Hepatocyte (in vitro differentiated cells): ENCODE measurements around the gene AGBL1. TPM values are rescaled to one million over a fixed set of nuclear protein-coding genes. Genes with fewer than 3 reads are reported as not detected.

Experiments used
- DNase-seq: peaks from one replicate; pipeline ENCODE4 v3.0.0-alpha.2; 2016; ENCODE audit warnings: low spot score
- H2AFZ ChIP-seq: fragments of 200-600 bp; sonication (generic); 2 replicates; pipeline ENCODE4 v1.6.0; 2016; ENCODE audit warnings: antibody characterized with exemption, mild to moderate bottlenecking
- H3K27ac ChIP-seq: fragments of 200-600 bp; sonication (generic); 2 replicates; pipeline ENCODE4 v1.5.1; 2016; ENCODE audit warnings: mild to moderate bottlenecking
- H3K27me3 ChIP-seq: fragments of 200-600 bp; sonication (generic); 2 replicates; pipeline ENCODE4 v1.6.1; 2016
- H3K36me3 ChIP-seq: fragments of 200-600 bp; sonication (generic); replicated peaks from 2 replicates; pipeline ENCODE4 v1.5.1; 2016; ENCODE audit warnings: low read depth; ENCODE audit not compliant: insufficient read depth
- H3K4me1 ChIP-seq: fragments of 200-600 bp; sonication (generic); 2 replicates; pipeline ENCODE4 v1.5.1; 2016; ENCODE audit warnings: mild to moderate bottlenecking, moderate library complexity; ENCODE audit not compliant: insufficient read depth
- H3K4me2 ChIP-seq: fragments of 200-600 bp; sonication (generic); 2 replicates; pipeline ENCODE4 v1.6.0; 2016
- H3K4me3 ChIP-seq: fragments of 200-600 bp; sonication (generic); 2 replicates; pipeline ENCODE4 v1.5.1; 2016; ENCODE audit warnings: mild to moderate bottlenecking
- H3K79me2 ChIP-seq: fragments of 200-600 bp; sonication (generic); 2 replicates; pipeline ENCODE4 v1.6.0; 2017; ENCODE audit warnings: mild to moderate bottlenecking
- H3K9me2 ChIP-seq: fragments of 200-600 bp; sonication (generic); replicated peaks from 2 replicates; pipeline ENCODE4 v1.6.0; 2017; ENCODE audit warnings: mild to moderate bottlenecking; ENCODE audit not compliant: insufficient read depth
- H3K9me3 ChIP-seq: fragments of 200-600 bp; sonication (generic); 2 replicates; pipeline ENCODE4 v1.5.1; 2016; ENCODE audit warnings: low read depth, mild to moderate bottlenecking
- H4K20me1 ChIP-seq: fragments of 200-600 bp; sonication (generic); 2 replicates; pipeline ENCODE4 v1.6.0; 2016; ENCODE audit warnings: mild to moderate bottlenecking; ENCODE audit not compliant: insufficient read depth, poor library complexity, severe bottlenecking
- CTCF ChIP-seq: fragments of 200-600 bp; sonication (generic); IDR thresholded peaks from 2 replicates; pipeline ENCODE4 v1.5.1; 2016; ENCODE audit warnings: antibody characterized with exemption, mild to moderate bottlenecking; ENCODE audit not compliant: poor library complexity
- EZH2 ChIP-seq: fragments of 200-600 bp; sonication (generic); IDR thresholded peaks from 2 replicates; pipeline ENCODE4 v1.6.1; 2016; ENCODE audit warnings: antibody characterized with exemption, mild to moderate bottlenecking, borderline replicate concordance
- EZH2phosphoT487 ChIP-seq: fragments of 200-600 bp; sonication (generic); IDR thresholded peaks from one replicate; pipeline ENCODE4 v1.6.1; 2018; ENCODE audit warnings: antibody characterized with exemption, mild to moderate bottlenecking, low read depth, moderate library complexity; ENCODE audit not compliant: unreplicated experiment, severe bottlenecking
- WGBS: methylation state at CpG from one replicate; pipeline ENCODE4 v1.1.6; 2016; ENCODE audit warnings: low lambda C conversion rate; ENCODE audit errors: missing lambda C conversion rate; 5-methylcytosine and 5-hydroxymethylcytosine counted together
- polyA plus RNA-seq: library from polyadenylated mRNA; unstranded; fragments of >200 nt; fragmentation: Nextera tagmentation; extraction: Ambion mirVana; gene quantifications from 2 replicates; pipeline ENCODE4 v1.2.1, GENCODE V29; 2016
- total RNA-seq: library from RNA; depleted of rRNA; stranded (reverse); fragments of >200 nt; gene quantifications from 2 replicates; pipeline ENCODE4 v1.2.3, GENCODE V29; 2014

Gene AGBL1
- total and polyA plus RNA-seq, 2 experiments from 2014 or later, result not detected

GRCh38 chr15:86375733-86376280, 296.1 kb downstream of the AGBL1 start:
- Histone ChIP-seq H2AFZ (no peak overlapping the region), H3K9me3 (no peaks in the 10 kb centered on the region), H3K27ac (no peak overlapping the region), H3K4me2 (no peak overlapping the region), H3K79me2 (no peaks in the 10 kb centered on the region), H3K9me2 (no peaks in the 10 kb centered on the region), H4K20me1 (no peaks in the 10 kb centered on the region), H3K36me3 (no peaks in the 10 kb centered on the region), H3K4me1 (no peaks in the 10 kb centered on the region), H3K4me3 (no peak overlapping the region), H3K27me3 (no peaks in the 10 kb centered on the region)
- 94% methylated on average over 1 of the region's 1 CpG for WGBS
- TF ChIP-seq EZH2phosphoT487 (no peak), CTCF (no peak), EZH2 (no peak)
- no peak for DNase-seq

GRCh38 chr15:86377914-86378313, 298.2 kb downstream of the AGBL1 start:
- no peak for TF ChIP-seq EZH2phosphoT487
- no peak for TF ChIP-seq EZH2
- TF ChIP-seq CTCF, result no peak
- H4K20me1 ChIP-seq, result no peaks in the 10 kb centered on the region
- H3K4me1 ChIP-seq, result no peaks in the 10 kb centered on the region
- no peaks in the 10 kb centered on the region for H3K9me3 ChIP-seq
- no peak overlapping the region for H3K4me3 ChIP-seq
- H3K27me3 ChIP-seq, result no peaks in the 10 kb centered on the region
- no peak overlapping the region for H3K4me2 ChIP-seq
- no peak for DNase-seq
- no peaks in the 10 kb centered on the region for H3K36me3 ChIP-seq
- H2AFZ ChIP-seq, result no peak overlapping the region
- H3K9me2 ChIP-seq, result no peaks in the 10 kb centered on the region
- WGBS, result 63% methylated on average over 1 of the region's 1 CpG
- no peaks in the 10 kb centered on the region for H3K79me2 ChIP-seq
- no peak overlapping the region for H3K27ac ChIP-seq

DNA sequence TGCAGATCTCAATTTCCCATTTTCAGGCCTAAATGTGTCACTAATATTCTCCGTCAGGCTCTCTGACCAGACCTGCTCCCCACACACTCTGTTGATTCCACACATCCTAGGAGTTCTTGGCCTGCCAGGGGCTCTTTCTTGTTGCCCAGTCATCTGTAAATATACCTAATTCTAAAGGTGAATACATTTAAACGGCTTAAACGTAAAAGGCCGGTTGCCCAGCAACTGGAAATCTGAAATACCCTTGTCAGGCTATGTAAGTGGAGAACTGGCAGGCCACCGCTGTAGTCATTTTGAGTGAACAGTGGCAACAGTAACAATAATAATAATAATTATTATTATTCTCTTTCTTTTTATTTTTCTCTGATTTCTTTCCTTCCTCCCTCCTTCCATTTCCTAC, 302.7 kb downstream of the AGBL1 start:
- Histone ChIP-seq H3K36me3 (no peaks in the 10 kb centered on the region), H4K20me1 (no peaks in the 10 kb centered on the region), H3K4me2 (no peak overlapping the region), H3K4me1 (no peaks in the 10 kb centered on the region), H2AFZ (no peak overlapping the region), H3K79me2 (no peaks in the 10 kb centered on the region), H3K27me3 (peaks cover 2% of the 10 kb centered on the region), H3K27ac (no peak overlapping the region), H3K4me3 (no peak overlapping the region), H3K9me3 (no peaks in the 10 kb centered on the region), H3K9me2 (no peaks in the 10 kb centered on the region)
- no peak for DNase-seq
- WGBS, result 81% methylated on average over 5 of the region's 5 CpGs
- TF ChIP-seq EZH2 (no peak), CTCF (no peak), EZH2phosphoT487 (no peak)
